Left renal pelvis (tissue), 4 donors: ENCODE results near the gene LIMK1. TPM values are rescaled to one million over a fixed set of nuclear protein-coding genes. Genes with fewer than 3 reads are reported as not detected.

ENCODE experiments used
- DNase-seq, 4 donors: peaks; one replicate each; pipeline ENCODE4 v3.0.0-alpha.2; 2013; ENCODE audit warnings: low read depth in 4 of 4, low spot score in 3 of 4
- polyA plus RNA-seq, 4 donors: library from polyadenylated mRNA; unstranded; fragments of 120-200 nt; gene quantifications; one replicate each; pipeline ENCODE4 v1.2.1, GENCODE V29; 2013; ENCODE audit not compliant: insufficient read length in 4 of 4

The LIMK1 gene
- polyA plus RNA-seq, 4 donors, result 22.4 to 26.2 (median 23.1) TPM

- no peak for DNase-seq
Observed at GRCh38 chr7:74053589-74054186, 29.9 kb upstream of the LIMK1 start.

DNA sequence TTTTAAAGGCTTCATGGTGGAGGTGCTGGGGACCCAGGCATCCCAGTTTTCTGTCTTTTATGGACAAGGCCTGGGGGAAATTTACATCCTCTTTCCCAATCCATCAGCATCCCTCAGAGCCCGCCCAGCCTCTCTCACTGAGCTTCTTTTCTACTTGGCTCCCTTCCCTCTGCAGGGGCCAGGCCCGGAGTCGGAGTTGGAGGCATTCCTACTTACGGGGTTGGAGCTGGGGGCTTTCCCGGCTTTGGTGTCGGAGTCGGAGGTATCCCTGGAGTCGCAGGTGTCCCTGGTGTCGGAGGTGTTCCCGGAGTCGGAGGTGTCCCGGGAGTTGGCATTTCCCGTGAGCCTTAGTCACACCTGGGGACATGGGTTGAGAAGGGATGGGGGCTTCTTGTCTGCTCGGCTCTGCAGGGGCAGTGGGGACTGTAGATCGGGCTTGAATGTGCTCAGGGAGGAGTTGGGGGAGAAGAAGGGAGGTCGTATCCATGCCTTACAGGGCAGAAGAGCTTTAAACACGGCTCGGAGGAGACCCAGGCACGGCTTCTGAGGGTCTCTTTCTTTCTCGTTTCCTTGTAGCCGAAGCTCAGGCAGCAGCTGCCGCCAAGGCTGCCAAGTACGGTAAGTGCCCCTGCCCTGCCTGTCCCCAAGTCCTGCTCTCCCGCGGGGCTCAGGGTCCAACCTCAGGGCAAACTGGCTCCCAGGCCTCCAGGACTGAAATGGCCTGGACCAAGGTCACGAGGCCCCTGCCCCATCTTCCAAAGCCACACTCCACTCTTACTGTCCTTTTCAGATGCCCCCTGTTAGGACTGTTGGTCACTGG is 27.3 kb upstream of the LIMK1 start:
- no peak for DNase-seq

DNA sequence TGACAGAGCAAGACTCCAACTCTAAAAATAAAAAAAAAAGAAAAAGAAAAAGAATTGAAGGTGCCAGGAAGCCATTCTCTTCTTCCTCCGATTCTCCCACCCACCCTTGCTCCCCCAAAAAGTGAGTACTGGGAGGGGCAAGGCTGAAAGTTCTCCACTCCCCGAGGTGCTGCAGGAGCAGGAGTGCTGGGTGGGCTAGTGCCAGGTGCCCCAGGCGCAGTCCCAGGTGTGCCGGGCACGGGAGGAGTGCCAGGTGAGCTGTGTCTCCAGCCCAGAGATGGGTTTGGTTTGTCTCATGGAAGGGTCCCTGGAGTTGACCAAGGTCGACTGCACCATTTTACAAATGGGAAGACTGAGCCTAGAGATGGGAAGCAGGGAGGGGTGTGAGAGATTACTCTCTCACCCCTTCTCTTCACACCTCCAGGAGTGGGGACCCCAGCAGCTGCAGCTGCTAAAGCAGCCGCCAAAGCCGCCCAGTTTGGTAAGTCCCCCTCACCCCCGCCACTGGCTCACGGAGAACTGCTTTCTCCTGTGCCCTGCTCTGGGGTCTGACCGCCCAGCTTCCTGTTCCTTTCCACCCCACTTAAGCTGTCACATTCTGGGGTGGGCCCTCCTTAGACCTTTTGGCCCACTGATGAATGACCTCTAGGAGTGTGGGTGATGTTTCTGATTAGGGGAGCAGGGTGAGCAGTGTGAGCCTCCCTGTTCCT is 26.2 kb upstream of the LIMK1 start:
- no peak for DNase-seq

GRCh38 chr7:74057987-74058386 is 25.6 kb upstream of the LIMK1 start:
- no peak for DNase-seq

GRCh38 chr7:74058486-74058885 is 25.1 kb upstream of the LIMK1 start:
- no peak for DNase-seq

- no peak for DNase-seq
Observed at GRCh38 chr7:74059037-74059436, 24.6 kb upstream of the LIMK1 start.

DNA sequence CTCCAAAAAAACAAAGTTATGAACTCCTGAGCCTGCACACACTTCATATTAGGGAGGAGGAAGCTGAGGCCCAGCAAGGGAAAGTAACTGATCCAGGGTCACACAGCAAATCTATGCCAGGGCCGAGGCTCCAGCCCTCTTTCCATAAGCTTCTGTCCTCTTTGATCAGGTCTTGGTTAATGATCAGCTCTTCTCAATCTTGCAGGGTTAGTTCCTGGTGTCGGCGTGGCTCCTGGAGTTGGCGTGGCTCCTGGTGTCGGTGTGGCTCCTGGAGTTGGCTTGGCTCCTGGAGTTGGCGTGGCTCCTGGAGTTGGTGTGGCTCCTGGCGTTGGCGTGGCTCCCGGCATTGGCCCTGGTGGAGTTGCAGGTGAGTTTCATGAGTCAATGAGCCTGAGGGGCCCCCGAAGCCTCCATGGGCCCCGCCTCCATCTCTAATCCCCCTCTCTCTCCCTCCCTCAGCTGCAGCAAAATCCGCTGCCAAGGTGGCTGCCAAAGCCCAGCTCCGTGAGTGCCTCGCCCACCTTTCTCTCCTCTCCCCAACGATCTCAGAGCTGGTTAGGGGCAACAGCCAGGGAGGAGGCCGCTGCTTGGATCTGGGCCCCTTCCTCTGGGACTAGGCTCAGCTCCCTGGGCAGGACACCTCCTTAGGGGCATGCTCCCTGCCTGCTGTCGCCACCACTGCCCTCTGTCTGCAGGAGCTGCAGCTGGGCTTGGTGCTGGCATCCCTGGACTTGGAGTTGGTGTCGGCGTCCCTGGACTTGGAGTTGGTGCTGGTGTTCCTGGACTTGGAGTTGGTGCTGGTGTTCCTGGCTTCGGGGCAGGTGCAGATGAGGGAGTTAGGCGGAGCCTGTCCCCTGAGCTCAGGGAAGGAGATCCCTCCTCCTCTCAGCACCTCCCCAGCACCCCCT is 23.7 kb upstream of the LIMK1 start:
- no peak for DNase-seq

DNA sequence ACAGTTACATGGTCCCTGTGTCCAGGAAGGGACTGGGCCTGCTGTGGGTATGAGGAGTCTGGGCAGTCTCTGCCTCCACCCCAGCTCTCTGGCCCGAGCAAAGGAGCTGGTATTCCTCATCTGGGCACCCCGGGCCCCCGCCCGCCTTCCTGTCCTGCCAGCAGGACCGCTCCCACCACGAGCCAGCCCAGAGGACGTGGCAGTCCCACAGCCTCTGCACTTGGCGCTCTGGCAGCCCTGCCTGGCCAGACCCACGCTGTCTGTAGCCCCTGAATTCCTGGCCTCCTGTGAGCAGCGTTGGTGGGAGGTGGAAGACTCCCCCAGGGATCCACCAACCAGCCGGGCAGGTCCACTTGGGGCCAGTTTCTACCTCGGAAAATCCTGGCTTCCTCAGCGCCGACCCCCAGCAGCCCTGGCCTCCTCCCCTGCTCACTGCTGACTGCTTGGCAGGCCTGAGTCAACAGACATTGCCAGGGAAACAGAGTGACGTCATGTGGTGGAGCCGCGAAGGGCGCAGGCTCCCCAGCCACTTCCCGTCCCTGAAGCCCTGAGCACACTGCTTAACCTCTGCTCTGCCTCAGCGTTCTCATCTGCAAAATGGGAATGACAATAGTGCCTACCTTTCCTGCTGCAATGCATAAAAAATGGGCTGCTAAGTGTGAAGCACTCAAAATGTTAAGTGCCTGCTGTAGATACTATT is 21.6 kb upstream of the LIMK1 start:
- DNase-seq, result no peak

DNA sequence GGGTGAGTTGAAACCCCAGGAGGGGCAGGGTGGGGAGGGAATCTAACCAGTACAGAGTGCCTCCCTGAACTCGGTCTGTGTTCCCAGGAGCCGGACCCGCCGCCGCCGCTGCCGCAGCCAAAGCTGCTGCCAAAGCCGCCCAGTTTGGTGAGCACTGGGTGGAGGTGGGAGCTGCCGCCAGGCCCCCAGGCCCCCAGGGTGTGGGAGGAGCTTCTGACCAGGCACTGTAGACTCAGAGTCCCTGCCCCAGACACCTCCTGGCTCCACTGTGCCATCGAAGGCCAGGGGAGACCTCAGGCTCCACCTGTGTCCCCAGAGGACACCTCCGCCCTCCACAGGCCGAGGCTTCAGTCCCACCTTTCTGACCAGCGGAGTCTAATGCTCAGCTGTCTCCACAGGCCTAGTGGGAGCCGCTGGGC is 20.4 kb upstream of the LIMK1 start:
- DNase-seq, result no peak

DNA sequence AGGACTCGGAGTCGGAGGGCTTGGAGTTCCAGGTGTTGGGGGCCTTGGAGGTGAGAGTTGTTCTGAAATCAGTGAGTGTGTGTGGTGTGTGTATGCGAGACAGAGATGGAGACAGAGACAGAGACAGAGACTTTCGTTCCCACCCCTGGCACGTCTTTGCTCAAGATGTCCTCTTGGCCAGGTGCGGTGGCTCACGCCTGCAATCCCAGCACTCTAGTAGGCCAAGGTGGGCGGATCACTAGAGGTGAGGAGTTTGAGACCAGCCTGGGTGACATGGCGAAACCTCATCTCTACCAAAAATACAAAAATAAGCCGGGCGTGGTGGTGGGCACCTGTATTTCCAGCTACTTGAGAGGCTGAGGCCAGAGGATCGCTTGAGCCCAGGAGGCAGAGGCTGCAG is 20.0 kb upstream of the LIMK1 start:
- no peak for DNase-seq

GRCh38 chr7:74064696-74065095 is 18.9 kb upstream of the LIMK1 start:
- DNase-seq, result no peak

GRCh38 chr7:74066626-74067025 is 17.0 kb upstream of the LIMK1 start:
- no peak for DNase-seq

GRCh38 chr7:74068378-74069085 is 15.1 kb upstream of the LIMK1 start:
- no peak for DNase-seq

GRCh38 chr7:74069086-74069541 is 14.5 kb upstream of the LIMK1 start:
- no peak for DNase-seq

GRCh38 chr7:74069790-74070618 is 13.6 kb upstream of the LIMK1 start:
- no peak for DNase-seq

DNA sequence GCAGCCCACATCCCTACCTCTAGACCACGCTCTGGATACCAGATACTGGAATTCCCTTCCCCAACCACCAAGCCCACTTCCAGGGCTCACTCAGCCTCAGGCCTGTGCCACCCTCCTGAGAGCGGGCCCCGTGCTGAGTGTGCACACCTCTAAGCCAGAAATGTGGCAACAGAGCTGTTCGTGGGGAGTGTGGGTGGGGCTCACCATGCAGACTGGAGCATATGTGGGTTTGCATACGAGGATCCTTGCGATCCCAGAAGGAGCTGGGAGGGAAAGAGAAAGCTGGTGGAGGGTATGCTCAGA is 13.0 kb upstream of the LIMK1 start:
- no peak for DNase-seq

DNA sequence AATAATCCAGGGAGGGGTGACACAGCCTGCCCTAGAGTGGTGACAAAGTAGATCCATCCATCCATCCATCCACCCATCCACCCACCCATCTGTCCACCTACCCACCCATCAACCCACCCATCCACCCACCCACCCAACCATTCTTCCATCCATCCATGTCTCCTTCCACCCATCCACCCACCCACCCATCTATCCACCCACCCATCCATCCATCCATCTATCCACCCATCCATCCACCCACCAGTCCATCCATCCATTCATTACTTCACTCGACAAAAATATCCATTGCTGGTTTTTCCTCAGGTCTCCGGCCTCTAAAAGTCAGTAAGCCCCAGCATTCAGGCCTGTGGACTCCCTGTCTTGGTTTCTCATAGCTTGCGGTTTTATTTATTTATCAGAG is 12.5 kb upstream of the LIMK1 start:
- DNase-seq, result no peak

- no peak for DNase-seq
Observed at GRCh38 chr7:74074770-74075169, 8.8 kb upstream of the LIMK1 start.

DNA sequence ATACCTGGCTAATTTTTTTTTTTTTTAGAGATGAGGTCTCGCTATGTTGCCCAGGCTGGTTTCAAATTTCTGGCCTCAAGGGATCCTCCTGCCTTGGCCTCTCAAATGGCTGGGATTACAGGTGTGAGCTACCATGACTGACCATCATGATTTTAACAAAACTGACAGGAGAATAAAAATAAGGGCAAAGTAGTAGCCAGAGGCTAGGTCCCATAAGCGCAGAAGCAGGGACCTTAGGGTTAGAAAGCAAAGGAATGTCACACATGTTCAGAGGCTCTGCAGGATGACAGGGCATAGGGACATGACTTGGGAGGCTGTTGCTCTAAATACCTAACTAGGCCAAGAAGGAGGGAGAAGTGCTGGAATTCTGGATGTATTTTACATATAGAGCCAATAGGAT is 5.1 kb upstream of the LIMK1 start:
- no peak for DNase-seq
